GM23338 (cell line): ENCODE results near the gene ATP5ME. TPM values are rescaled to one million over a fixed set of nuclear protein-coding genes. Genes with fewer than 3 reads are reported as not detected.

ENCODE experiments used
- CTCF ChIP-seq, 2 experiments: fragments of 200-600 bp in 1 of 2; sonication (generic) in 1 of 2; conservative IDR thresholded peaks; 2 replicates each; pipeline versions ENCODE4 v1.5.1 to v1.6.1; 2016 to 2017; ENCODE audit warnings: antibody characterized with exemption in 2 of 2, low read depth in 2 of 2, mild to moderate bottlenecking in 2 of 2, moderate library complexity in 1 of 2
- ETS1 ChIP-seq: IDR thresholded peaks from 2 replicates; pipeline ENCODE4 v1.6.1; 2016; ENCODE audit warnings: antibody characterized with exemption
- STAT1 ChIP-seq: IDR thresholded peaks from one replicate; pipeline ENCODE4 v1.6.1; 2016; ENCODE audit warnings: antibody characterized with exemption; ENCODE audit not compliant: unreplicated experiment
- ZNF462 ChIP-seq: fragments of 250-450 bp; sonication (Bioruptor Pico); IDR thresholded peaks from 2 replicates; pipeline ENCODE4 v1.5.0; 2020; ENCODE audit warnings: mild to moderate bottlenecking, moderate library complexity
- polyA plus RNA-seq: library from polyadenylated mRNA; unstranded; fragments of >200 nt; fragmentation: Nextera tagmentation; extraction: Ambion mirVana; gene quantifications from 2 replicates; pipeline ENCODE4 v1.2.1, GENCODE V29; 2016
- total RNA-seq: library from RNA; depleted of rRNA; stranded (reverse); fragments of >200 nt; shearing (Covaris generic); gene quantifications from 2 replicates; pipeline ENCODE4 v1.2.3, GENCODE V29; 2014

Gene ATP5ME
- total and polyA plus RNA-seq, 2 experiments from 2014 or later: 60.5 to 2,021 TPM

GRCh38 chr4:682490-683172 is 8.6 kb upstream of the ATP5ME start (continued):
- no peak for TF ChIP-seq ZNF462
- TF ChIP-seq STAT1: no peak
- TF ChIP-seq CTCF (conservative IDR thresholded peaks at IDR 0.05; ENCODE audit: low read depth in 2 of 2): no peak
- no peak for TF ChIP-seq ETS1
